GM19239 (cell line): Measurements from ENCODE around the gene TFPI.

ENCODE experiments used
- DNase-seq: peaks from one replicate; pipeline ENCODE4 v3.0.0; 2011; ENCODE audit warnings: low spot score; ENCODE audit not compliant: insufficient read length
- FAIRE-seq: peaks from 2 replicates; lab custom pipeline; 2011; peaks lifted over from hg19 to GRCh38; lab: Jason Lieb, UNC

Gene TFPI

DNA sequence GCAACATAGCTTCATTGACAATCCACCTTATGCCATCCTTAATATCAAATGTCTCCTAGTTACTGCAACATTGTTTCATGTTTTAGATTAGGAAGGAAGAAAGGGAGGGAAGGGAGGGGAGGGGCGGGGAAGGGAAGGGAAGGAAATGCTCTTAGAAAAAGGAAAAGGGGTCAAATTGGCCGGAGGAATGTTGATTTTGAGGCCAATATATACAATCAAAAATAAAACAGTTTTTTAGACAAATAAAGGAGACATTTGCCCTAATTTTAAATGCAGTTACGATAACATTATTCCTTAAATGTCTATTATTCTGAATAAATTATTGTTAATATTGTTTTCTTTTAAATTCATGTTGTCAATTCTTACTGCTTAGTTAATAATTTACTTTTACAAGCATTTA lies 72.7 kb downstream of the TFPI start:
- FAIRE-seq = no peak

DNA sequence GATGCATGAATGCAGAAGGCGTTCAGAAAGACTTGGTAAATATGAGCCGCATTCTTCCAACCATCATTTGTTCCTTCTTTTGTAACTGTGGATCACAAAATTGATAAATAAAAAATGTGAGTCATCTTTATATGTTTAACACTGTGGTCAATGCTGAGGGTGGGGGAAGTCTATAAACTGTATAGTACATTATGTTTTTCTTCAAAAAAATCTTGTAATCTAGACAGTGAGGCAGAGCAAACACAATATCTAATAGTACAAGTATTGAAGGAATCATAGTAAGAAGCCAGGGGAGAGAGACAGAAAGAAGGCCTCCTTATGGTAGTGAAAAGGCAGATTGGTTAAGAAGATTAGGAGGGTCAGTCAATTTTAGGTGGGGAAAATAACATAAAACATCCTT lies 75.5 kb downstream of the TFPI start:
- no peak for FAIRE-seq
- DNase-seq = no peak

More for the DNA sequence above, 72.7 kb downstream of the TFPI start:
- no peak for DNase-seq

GRCh38 chr2:187477051-187477450 lies 77.2 kb downstream of the TFPI start:
- DNase-seq (no peak), FAIRE-seq (no peak)

GRCh38 chr2:187475499-187476248 lies 78.6 kb downstream of the TFPI start:
- DNase-seq (no peak), FAIRE-seq (peak; percentile 11)

DNA sequence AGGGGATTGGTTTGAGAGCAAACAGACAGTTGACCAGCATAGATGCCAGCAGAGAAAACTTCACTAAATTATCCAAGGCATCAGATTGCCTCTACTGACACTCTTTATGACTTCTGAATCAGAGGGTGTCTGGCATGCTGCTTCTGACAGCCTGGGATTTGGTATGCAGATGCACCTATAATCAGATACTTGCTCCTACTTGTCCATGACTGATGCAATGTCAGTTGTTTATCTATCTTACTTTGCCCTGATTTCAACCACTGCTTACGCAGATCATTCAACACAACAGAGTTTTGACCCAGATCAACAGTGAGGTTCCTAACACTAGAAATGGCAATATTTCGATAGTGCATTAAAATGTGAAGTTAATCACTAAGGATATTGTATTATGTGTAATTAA lies 83.5 kb downstream of the TFPI start:
- FAIRE-seq (no peak), DNase-seq (no peak)

DNA sequence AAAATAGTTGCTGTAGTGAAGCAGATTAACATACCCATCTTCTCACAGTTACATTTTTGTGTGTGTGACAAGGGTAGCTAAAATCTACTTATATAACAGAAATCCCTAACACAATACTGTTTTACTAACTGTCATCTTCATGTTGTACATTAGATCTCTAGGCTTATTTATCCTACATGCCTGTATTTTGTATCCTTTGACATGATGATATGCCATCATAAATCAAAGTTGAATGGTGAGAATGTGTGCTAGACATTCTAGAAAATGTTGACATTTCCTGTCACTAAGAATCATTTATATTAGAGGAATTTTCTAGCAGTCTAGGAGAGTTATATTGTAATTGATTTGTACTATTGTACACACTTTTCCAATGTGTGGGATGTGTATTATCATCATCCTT lies 84.7 kb downstream of the TFPI start:
- DNase-seq (no peak), FAIRE-seq (no peak)

DNA sequence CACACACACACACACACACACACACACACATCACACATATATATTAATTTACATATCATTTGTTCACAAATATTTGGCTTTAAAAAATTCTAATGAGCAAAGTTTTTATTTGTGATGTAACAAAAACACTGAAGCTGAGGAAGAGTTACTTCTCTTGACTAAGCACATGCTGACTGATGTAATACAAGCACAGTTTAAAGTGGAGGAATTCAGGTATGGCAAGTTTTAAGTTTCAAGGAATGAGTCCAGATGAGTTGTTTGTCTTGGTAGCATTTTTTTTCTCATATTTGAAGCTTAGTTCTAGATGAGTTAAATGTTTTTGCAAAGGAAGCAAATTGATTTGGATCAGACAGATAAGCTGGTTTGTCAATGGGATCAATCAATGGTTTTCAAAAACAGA lies 86.0 kb downstream of the TFPI start:
- DNase-seq = no peak
- no peak for FAIRE-seq

DNA sequence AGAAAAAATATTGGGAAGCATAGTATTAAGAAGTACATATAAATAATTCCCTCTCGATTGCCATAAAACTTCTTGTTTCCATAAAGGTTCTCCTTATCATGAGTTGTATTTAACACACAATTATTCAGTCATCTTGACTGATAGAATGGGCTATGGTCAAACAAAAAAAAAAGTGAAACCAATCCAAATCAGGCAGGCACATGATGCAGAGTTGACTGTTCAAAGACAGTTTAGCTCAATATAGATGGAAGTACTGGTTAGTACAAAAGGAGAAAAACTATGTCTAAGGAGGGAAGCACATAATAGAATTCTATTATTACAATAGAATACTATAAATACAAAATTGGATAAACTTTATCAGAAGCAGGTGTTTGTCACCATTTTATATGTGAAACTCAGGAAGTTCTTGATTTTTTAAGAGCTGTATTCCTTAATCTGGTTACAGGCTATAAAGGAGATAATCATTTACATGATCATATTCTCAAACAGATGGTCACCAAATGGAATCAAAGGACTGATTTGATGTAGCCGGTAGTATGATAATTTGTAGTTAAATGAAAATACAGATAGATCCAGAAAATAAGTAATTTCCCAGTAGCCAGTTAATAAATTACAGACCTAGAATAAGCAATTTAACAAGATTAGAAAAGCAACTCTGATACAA lies 88.0 kb downstream of the TFPI start:
- DNase-seq (no peak), FAIRE-seq (no peak)

- DNase-seq (no peak), FAIRE-seq (no peak)
Observed at GRCh38 chr2:187462839-187463238, 91.4 kb downstream of the TFPI start.

GRCh38 chr2:187461294-187462261 lies 92.7 kb downstream of the TFPI start:
- FAIRE-seq (no peak), DNase-seq (no peak)

GRCh38 chr2:187459256-187459655 lies 95.0 kb downstream of the TFPI start:
- DNase-seq (no peak), FAIRE-seq (no peak)

- DNase-seq = no peak
- FAIRE-seq = no peak
Observed at GRCh38 chr2:187453078-187453641, 101.1 kb downstream of the TFPI start.

- no peak for DNase-seq
- FAIRE-seq = no peak
Observed at GRCh38 chr2:187451510-187451909, 102.7 kb downstream of the TFPI start.

DNA sequence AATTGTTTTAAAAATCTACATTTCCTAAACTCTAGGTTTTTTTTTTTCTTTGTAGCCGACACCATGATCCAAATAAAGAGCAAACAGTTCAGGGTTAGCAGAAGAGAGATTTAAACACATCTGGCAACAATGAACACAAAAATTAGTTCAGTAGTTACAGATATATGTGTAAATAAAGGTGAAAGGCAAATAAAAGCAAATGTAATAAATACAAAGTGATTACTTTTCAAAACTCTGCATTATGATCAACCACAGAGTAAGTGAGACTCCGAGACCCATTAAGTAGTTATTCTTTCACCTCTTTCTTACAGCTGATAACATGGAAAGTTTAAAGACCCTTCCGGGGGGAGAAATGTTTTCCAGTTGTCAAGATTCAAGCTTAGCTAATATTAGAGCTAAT lies 106.9 kb downstream of the TFPI start:
- FAIRE-seq (no peak), DNase-seq (no peak)

- FAIRE-seq (no peak), DNase-seq (no peak)
Observed at GRCh38 chr2:187446711-187447110, 107.5 kb downstream of the TFPI start.

DNA sequence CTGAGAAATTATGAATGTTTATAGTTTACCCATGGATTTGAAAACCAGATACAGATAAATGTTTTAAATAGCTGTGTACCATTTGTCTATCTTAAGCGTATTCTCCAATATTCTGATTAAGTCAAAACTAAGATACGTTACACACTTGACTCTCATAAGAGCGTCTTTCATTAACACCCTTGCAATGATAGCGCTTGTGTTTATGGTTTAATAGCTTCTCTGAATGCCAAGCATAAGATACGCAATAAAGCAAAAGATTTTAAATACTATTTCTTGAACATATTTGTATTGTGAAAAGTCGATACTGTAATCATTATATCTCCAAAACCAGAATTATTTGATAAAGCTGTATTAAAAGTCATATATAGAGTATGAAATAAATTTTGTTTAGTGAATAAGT lies 109.2 kb downstream of the TFPI start:
- DNase-seq (no peak), FAIRE-seq (no peak)

- no peak for DNase-seq
- no peak for FAIRE-seq
Observed at GRCh38 chr2:187442778-187443177, 111.5 kb downstream of the TFPI start.

DNA sequence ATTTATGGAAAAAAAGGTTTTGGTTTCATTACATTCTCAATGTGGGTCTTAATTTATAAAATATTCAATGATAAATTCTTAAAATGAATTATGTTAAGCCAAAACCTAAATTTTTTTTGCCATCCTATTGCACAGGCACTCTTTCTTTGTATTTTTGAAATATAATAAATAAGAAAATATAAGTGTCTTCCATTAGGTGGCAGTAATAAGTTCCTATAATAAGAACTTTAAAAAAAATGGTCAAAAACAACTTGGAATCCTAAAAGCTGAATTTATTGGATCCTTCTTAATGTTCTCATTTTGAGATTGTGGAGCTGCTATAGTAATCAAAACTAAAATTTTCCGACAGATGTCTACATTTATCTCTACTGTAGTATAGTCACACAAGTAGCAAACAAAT lies 111.9 kb downstream of the TFPI start:
- DNase-seq (no peak), FAIRE-seq (no peak)

GRCh38 chr2:187440101-187440675 lies 114.0 kb downstream of the TFPI start:
- no peak for DNase-seq
- no peak for FAIRE-seq

DNA sequence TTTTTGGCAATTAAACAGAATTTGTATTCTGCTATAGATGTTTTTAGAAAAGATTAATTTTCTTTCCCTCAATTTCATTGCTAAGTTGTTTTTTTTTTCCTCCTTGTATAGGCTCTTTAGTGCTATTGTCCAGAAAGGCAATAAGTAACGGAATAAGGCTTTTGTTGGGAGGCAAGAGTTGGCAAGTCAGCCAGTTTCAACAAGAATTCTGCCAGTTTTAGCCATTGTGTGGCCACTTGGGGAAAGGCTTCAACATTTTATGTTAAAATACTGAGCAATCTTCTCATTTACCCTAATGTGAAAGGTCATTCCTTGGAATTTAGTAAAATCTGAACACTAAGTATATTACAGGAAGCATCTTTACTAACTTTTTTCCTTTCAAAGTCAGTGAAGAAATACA lies 115.8 kb downstream of the TFPI start:
- DNase-seq = no peak
- no peak for FAIRE-seq
